ENCODE results near the gene THRA.

GRCh38 chr17:40022961-40023541, 39.7 kb upstream of the THRA start:
- no peak for TF ChIP-seq EZH2 (IDR thresholded peaks at IDR 0.05; ENCODE audit: low read length)
- no peak for TF ChIP-seq CTCF (optimal IDR thresholded peaks at IDR 0.05 in 1 of 3, IDR thresholded peaks at IDR 0.05 in 1 of 3, conservative IDR thresholded peaks at IDR 0.05 in 1 of 3; ENCODE audit: extremely low read depth in 1 of 3, insufficient read depth in 2 of 3, low read length in 3 of 3)
